ENCODE measurements around the gene SAT1. TPM values are rescaled to one million over a fixed set of nuclear protein-coding genes. Genes with fewer than 3 reads are reported as not detected.
A peak's percentile ranks its signal among the peaks of the same experiment; 100 is the strongest.
"Not testable (repeated sequence)": the region's sequence is repeated elsewhere in the genome, so short reads cannot be mapped to it uniquely, and the experiment has no call there.

SAT1 gene
- total RNA-seq, 1 experiment from 2014 or later: 448 TPM

DNA sequence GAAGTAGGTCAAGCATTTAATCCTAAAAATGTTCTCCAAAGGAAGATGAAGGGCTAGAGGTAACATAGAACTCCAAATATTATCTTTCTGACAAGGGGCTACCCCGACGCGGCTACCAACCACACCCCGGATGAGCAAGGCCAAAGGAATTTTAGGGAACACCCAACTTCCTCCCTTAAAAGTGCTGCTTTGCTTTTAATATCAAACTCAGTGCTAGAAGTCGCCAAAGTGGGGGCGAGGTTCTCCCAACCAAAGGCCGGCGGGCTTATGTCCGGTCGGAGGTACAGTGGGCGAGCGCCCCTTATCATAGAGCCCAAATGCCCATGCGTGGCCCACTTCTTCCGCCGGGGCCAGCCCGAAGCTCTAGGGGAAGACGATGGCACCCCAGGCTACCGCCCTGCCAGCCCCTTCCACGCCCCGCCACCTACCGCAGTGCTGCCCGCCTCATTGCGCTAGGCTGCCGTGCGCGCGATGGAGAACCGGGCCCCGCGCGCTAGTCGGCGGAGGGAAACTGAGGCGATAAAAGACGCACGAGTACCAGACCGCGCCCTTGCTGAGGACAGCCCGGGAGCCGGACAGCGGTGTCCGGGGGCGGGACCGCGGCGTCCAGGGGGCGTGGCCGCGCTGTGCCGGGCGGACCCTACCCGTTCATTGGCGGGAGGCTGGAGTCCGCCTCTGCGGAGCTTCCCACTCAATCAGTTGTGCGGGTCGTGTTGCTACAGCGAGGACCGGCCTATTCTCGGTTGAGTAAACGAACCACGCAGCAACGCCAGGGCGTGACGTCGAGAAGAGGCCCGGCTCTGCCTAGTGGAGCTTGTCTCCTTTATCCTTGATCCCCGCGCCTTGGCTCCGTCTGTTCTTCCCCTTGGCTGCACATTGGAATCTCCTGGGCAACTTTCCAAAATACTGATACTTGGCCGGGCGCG lies 40.0 kb upstream of the SAT1 start, which contains the start of gene ACOT9:
Gene ACOT9, minus strand, starts transcription at position 580 of the 926 bp plus-strand sequence. Its CDS starts 132 bp downstream, at position 448.
- Histone ChIP-seq H3K79me2 (ENCODE audit: low read length) (peaks cover 50% of the 10 kb centered on the region), H2AFZ (ENCODE audit: low read length) (peak within 1 kb of the TSS; percentile 69), H3K9me2 (replicated peaks; ENCODE audit: low read length) (no peaks in the 10 kb centered on the region), H3K27ac (ENCODE audit: low read length) (peak within 1 kb of the TSS; percentile 92), H4K20me1 (ENCODE audit: low read length) (peaks cover 9% of the 10 kb centered on the region; the same call in 1 of the 2 replicates), H3K9ac (ENCODE audit: low read length) (peak within 1 kb of the TSS; percentile 96), H3K36me3 (ENCODE audit: low read depth, low read length) (no peaks in the 10 kb centered on the region), H3K4me2 (ENCODE audit: low read length) (peak within 1 kb of the TSS; percentile 85), H3K9me3 (ENCODE audit: low read length) (no peaks in the 10 kb centered on the region), H3F3A (ENCODE audit: low read length, unreplicated experiment) (no peaks in the 10 kb centered on the region), H3K27me3 (ENCODE audit: low read length) (no peaks in the 10 kb centered on the region), H3K4me3 (ENCODE audit: low read length) (peak within 1 kb of the TSS; percentile 96), H3K4me1 (ENCODE audit: insufficient read depth, low read length) (peaks cover 11% of the 10 kb centered on the region)
- CTCF ChIA-PET: interaction anchor here (0.6 to 1.1 kb wide), 3 partner anchors 39 to 1096 kb away, joined by 3 to 5 read pairs (median 3); no protein-coding TSS in a partner anchor
- POLR2A ChIA-PET (ENCODE audit: unreplicated experiment): interaction anchor here (0.5 to 1.1 kb wide), 10 partner anchors 10 to 1286 kb away, joined by 3 to 7 read pairs (median 4); partner anchors contain the start of gene SAT1
- peak; percentile 97 for DNase-seq
- peak; percentile 96 for ATAC-seq
- BruUV-seq (replicated peaks): TSS peak; percentile 75
- TF ChIP-seq, protein P1, sequence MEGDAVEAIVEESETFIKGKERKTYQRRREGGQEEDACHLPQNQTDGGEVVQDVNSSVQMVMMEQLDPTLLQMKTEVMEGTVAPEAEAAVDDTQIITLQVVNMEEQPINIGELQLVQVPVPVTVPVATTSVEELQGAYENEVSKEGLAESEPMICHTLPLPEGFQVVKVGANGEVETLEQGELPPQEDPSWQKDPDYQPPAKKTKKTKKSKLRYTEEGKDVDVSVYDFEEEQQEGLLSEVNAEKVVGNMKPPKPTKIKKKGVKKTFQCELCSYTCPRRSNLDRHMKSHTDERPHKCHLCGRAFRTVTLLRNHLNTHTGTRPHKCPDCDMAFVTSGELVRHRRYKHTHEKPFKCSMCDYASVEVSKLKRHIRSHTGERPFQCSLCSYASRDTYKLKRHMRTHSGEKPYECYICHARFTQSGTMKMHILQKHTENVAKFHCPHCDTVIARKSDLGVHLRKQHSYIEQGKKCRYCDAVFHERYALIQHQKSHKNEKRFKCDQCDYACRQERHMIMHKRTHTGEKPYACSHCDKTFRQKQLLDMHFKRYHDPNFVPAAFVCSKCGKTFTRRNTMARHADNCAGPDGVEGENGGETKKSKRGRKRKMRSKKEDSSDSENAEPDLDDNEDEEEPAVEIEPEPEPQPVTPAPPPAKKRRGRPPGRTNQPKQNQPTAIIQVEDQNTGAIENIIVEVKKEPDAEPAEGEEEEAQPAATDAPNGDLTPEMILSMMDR (conservative IDR thresholded peaks at IDR 0.05; ENCODE audit: low read depth, low read length): no peak
- TF ChIP-seq EZH2 (IDR thresholded peaks at IDR 0.05; ENCODE audit: low read length, unreplicated experiment) (no peak), EZH2phosphoT487 (IDR thresholded peaks at IDR 0.05; ENCODE audit: borderline replicate concordance, low read length) (no peak)
- intact Hi-C loops (cut with micrococcal nuclease): loop anchor here (2.0 kb wide), 2 partner anchors 36 to 160 kb away; no protein-coding TSS in a partner anchor

DNA sequence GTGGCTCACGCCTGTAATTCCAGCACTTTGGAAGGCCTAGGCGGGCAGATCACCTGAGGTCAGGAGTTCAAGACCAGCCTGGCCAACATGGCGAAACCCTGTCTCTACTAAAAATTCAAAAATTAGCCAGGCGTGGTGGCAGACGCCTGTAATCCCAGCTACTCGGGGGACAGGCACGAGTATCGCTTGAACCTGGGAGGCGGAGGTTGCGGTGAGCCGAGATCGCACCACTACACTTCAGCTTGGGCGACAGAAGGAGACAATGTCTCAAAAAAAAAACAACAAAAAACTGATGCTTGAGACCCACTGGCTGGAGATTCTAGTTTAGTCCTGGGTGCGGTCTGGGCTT lies 39.4 kb upstream of the SAT1 start:
- not testable (repeated sequence) for H3K9me2 ChIP-seq (replicated peaks; ENCODE audit: low read length); ATAC-seq; H3F3A ChIP-seq (ENCODE audit: low read length, unreplicated experiment); H3K27me3 ChIP-seq (ENCODE audit: low read length); BruUV-seq (replicated peaks); H4K20me1 ChIP-seq (ENCODE audit: low read length); H3K36me3 ChIP-seq (ENCODE audit: low read depth, low read length); DNase-seq; H3K9me3 ChIP-seq (ENCODE audit: low read length)
- Histone ChIP-seq H3K79me2 (ENCODE audit: low read length) (peaks cover 44% of the 10 kb centered on the region), H2AFZ (ENCODE audit: low read length) (peak overlapping the region; percentile 30; the same call in 1 of the 2 replicates), H3K9ac (ENCODE audit: low read length) (peak overlapping the region; percentile 96), H3K4me2 (ENCODE audit: low read length) (peak overlapping the region; percentile 20; the same call in 1 of the 2 replicates), H3K4me3 (ENCODE audit: low read length) (peak overlapping the region; percentile 96; the same call in 1 of the 2 replicates), H3K27ac (ENCODE audit: low read length) (peak overlapping the region; percentile 92), H3K4me1 (ENCODE audit: insufficient read depth, low read length) (peaks cover 11% of the 10 kb centered on the region)
- intact Hi-C loops (cut with micrococcal nuclease): loop anchor here (2.0 kb wide), 2 partner anchors 35 to 159 kb away; no protein-coding TSS in a partner anchor
- ChIA-PET CTCF (interaction anchor here (1.1 kb wide), 1 partner anchor 38 kb away, joined by 5 read pairs; no protein-coding TSS in a partner anchor), POLR2A (ENCODE audit: unreplicated experiment) (interaction anchor here (0.6 to 1.0 kb wide), 5 partner anchors 9 to 401 kb away, joined by 3 to 7 read pairs (median 4); partner anchors contain the start of gene SAT1)

DNA sequence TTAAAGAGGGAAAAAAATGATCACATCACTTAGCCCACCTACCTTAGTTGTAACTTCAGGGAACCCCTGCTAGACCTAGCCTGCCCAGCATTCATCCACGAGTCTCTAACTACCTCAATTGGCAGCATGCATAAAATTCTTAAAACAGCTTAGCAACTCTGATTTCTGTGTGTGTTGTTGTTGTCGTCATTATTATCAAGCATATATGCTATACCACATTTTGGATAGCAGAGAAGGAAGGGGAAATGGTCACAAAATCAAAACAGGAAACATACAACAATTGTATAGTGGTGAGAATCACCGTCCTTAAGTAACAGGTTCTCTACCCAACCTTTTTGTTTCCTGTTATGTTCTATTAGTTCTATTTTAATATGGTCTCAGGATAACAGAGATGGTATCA lies 37.2 kb upstream of the SAT1 start:
- CTCF ChIA-PET: no interaction called here
- Histone ChIP-seq H3K4me1 (ENCODE audit: insufficient read depth, low read length) (peaks cover 11% of the 10 kb centered on the region), H3K4me3 (ENCODE audit: low read length) (no peak overlapping the region), H3F3A (ENCODE audit: low read length, unreplicated experiment) (no peaks in the 10 kb centered on the region), H3K27ac (ENCODE audit: low read length) (no peak overlapping the region), H3K9me2 (replicated peaks; ENCODE audit: low read length) (no peaks in the 10 kb centered on the region), H3K9ac (ENCODE audit: low read length) (no peak overlapping the region), H3K79me2 (ENCODE audit: low read length) (peaks cover 22% of the 10 kb centered on the region), H3K27me3 (ENCODE audit: low read length) (no peaks in the 10 kb centered on the region), H3K36me3 (ENCODE audit: low read depth, low read length) (no peaks in the 10 kb centered on the region), H3K4me2 (ENCODE audit: low read length) (no peak overlapping the region), H4K20me1 (ENCODE audit: low read length) (peaks cover 9% of the 10 kb centered on the region; the same call in 1 of the 2 replicates), H3K9me3 (ENCODE audit: low read length) (no peaks in the 10 kb centered on the region), H2AFZ (ENCODE audit: low read length) (no peak overlapping the region)
- ATAC-seq (no peak), DNase-seq (no peak)
- BruUV-seq (replicated peaks): no TSS peak
- intact Hi-C loops (cut with micrococcal nuclease): no loop called here
- POLR2A ChIA-PET (ENCODE audit: unreplicated experiment): no interaction called here
- TF ChIP-seq EZH2 (IDR thresholded peaks at IDR 0.05; ENCODE audit: low read length, unreplicated experiment) (no peak), EZH2phosphoT487 (IDR thresholded peaks at IDR 0.05; ENCODE audit: borderline replicate concordance, low read length) (no peak)
- TF ChIP-seq, protein P1 (conservative IDR thresholded peaks at IDR 0.05; ENCODE audit: low read depth, low read length): no peak

All from PC-3 (cell line).